ENCODE measurements around the gene MCMBP.

Gene MCMBP

GRCh38 chr10:119821182-119821581 lies 51.5 kb downstream of the MCMBP start:
- Histone ChIP-seq H3K4me3 (ENCODE audit: low read depth, low read length) (no peak overlapping the region), H3K4me1 (ENCODE audit: control insufficient read depth, insufficient read depth, low read length) (0 out of 2 replicates have a peak, but pooled peaks cover 2% of the 10 kb centered on the region), H3K9me3 (ENCODE audit: control insufficient read depth, insufficient read depth, low read depth, low read length) (no peaks in the 10 kb centered on the region), H3K27ac (ENCODE audit: extremely low read depth, low read depth, low read length) (no peak overlapping the region), H3K36me3 (ENCODE audit: control insufficient read depth in 2 of 2, insufficient read depth in 1 of 2, low read length in 2 of 2) (peaks cover 0 to 24% of the 10 kb centered on the region in 2 experiments; a peak in 1 of 3 replicates)
- ChIA-PET CTCF (interaction anchor here (1.3 kb wide), 1 partner anchor 11 kb away, joined by 5 read pairs; no protein-coding TSS in a partner anchor), POLR2A (no interaction called here)
- no peak for TF ChIP-seq ZNF645 (tag by site-specific recombination; IDR thresholded peaks at IDR 0.05)
- TF ChIP-seq, protein P1, sequence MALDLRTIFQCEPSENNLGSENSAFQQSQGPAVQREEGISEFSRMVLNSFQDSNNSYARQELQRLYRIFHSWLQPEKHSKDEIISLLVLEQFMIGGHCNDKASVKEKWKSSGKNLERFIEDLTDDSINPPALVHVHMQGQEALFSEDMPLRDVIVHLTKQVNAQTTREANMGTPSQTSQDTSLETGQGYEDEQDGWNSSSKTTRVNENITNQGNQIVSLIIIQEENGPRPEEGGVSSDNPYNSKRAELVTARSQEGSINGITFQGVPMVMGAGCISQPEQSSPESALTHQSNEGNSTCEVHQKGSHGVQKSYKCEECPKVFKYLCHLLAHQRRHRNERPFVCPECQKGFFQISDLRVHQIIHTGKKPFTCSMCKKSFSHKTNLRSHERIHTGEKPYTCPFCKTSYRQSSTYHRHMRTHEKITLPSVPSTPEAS (tag by site-specific recombination; IDR thresholded peaks at IDR 0.05): peak; percentile 73

DNA sequence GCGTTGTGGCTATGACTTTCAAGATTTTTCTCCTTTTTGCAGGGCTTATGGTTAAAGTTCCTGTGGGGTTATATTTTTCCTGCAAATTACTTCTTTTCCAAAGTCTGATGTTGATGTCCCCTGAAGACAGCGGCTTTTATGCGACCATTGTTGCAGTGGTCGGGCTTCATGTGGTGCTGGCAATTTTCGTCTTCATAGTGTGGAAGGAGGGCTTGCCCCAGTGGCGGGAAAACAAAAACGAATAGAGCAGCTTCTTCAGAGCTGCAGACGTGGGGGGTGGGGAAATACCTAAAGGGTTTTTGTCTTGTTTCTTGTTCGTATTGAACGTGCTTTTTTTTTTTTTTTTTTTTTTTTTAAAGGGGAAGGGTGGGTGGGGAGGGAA lies 53.8 kb downstream of the MCMBP start:
- ChIA-PET POLR2A (no interaction called here), CTCF (no interaction called here)
- H3K4me3 ChIP-seq (ENCODE audit: low read depth, low read length): no peak overlapping the region
- peaks cover 0 to 24% of the 10 kb centered on the region in 2 experiments; a peak in 1 of 3 replicates for H3K36me3 ChIP-seq (ENCODE audit: control insufficient read depth in 2 of 2, insufficient read depth in 1 of 2, low read length in 2 of 2)
- no peak for TF ChIP-seq ZNF404 (tag by site-specific recombination; IDR thresholded peaks at IDR 0.05)
- no peak for TF ChIP-seq ZNF302 (tag by site-specific recombination; IDR thresholded peaks at IDR 0.05; ENCODE audit: low read depth)
- no peak for TF ChIP-seq OSR2 (tag by site-specific recombination; IDR thresholded peaks at IDR 0.05)
- no peak for TF ChIP-seq ZNF629 (tag by site-specific recombination; IDR thresholded peaks at IDR 0.05)
- no peak for TF ChIP-seq FEZF1 (tag by site-specific recombination; IDR thresholded peaks at IDR 0.05)
- TF ChIP-seq, protein P2, sequence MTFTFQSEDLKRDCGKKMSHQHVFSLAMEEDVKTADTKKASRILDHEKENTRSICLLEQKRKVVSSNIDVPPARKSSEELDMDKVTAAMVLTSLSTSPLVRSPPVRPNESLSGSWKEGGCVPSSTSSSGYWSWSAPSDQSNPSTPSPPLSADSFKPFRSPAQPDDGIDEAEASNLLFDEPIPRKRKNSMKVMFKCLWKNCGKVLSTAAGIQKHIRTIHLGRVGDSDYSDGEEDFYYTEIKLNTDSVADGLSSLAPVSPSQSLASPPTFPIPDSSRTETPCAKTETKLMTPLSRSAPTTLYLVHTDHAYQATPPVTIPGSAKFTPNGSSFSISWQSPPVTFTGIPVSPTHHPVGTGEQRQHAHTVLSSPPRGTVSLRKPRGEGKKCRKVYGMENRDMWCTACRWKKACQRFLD (tag by site-specific recombination; IDR thresholded peaks at IDR 0.05): no peak
- no peak for TF ChIP-seq RBAK (tag by site-specific recombination; IDR thresholded peaks at IDR 0.05)
- no peak for TF ChIP-seq ZBTB11 (tag by site-specific recombination; conservative IDR thresholded peaks at IDR 0.05; ENCODE audit: low read depth)
- TF ChIP-seq ZNF311 (tag by site-specific recombination; IDR thresholded peaks at IDR 0.05; ENCODE audit: borderline replicate concordance): no peak
- TF ChIP-seq ZNF157 (tag by site-specific recombination; IDR thresholded peaks at IDR 0.05): no peak
- TF ChIP-seq ZNF791 (tag by site-specific recombination; IDR thresholded peaks at IDR 0.05): no peak
- TF ChIP-seq PATZ1 (tag by site-specific recombination; IDR thresholded peaks at IDR 0.05): no peak
- TF ChIP-seq SP7 (tag by site-specific recombination; IDR thresholded peaks at IDR 0.05): no peak
- H3K4me1 ChIP-seq (ENCODE audit: control insufficient read depth, insufficient read depth, low read length): 0 out of 2 replicates have a peak, but pooled peaks cover 2% of the 10 kb centered on the region
- H3K27ac ChIP-seq (ENCODE audit: extremely low read depth, low read depth, low read length): no peak overlapping the region
- no peaks in the 10 kb centered on the region for H3K9me3 ChIP-seq (ENCODE audit: control insufficient read depth, insufficient read depth, low read depth, low read length)

Data from HEK293 (cell line).